HG03442 (cell line): ENCODE results near the gene SERGEF.

Source experiments
- ATAC-seq: cut with Tn5 transposase; IDR thresholded peaks from one replicate; pipeline ENCODE4 v1.9.1; 2021; ENCODE audit warnings: mild to moderate bottlenecking, moderate library complexity; ENCODE audit not compliant: unreplicated experiment

The SERGEF gene

DNA sequence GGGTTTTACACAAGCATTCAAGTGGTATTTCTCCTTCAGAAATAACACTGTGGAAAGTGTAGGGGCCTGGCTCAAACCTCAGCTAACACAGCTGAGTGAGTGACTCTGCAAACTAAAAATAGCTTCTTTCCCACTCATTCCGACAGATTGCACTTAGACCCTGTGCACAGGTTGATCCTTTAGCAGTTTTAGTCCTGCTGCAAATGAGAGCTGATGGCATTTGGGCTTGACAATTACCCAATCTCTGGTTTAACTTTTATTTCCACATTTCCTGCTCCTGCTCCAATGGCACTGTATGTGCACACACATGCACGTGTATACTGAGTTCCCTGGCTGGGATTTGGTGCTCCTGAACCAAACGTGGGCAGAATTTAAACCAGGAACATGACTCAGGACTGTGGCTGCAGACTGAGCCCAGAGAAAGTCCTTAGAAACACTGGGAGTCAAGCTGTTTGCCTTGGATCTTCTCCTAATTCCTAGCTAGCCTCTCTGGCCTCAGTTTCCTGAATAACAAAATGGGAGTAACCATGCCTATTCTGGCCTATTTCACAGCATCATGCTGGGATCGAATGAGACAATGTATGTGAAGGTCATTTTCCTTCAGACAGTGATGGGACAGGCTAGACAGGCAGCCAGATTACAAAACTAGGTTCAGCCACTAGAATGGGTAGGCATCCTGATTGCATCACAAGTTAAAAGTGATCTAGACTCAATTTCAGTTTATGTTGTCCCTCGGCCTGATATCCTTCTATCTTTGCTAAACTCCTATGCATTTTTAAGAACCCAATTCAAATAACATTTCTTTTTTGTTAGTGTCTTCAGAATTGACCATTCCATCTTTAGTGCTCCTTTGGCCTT is 58.2 kb downstream of the SERGEF start:
- no peak for ATAC-seq

DNA sequence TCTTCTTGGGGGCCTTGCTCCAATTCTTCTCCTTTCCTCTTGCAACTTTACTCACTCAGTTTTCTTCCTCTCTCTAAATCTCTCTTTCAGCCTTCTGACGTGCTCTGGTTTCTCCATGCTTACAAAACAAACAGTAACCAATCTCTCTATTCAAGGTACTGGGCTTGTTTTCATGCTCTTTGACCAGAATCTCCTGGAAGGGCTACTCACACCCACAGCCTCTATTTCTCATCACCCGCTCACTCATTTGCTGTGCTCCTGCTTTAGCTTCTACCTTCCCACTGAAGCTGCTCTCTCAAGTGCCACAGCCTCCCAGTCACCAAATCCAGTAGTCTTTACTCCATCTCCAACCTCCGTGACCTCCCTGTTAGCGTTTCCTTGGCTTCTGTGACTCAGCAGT is 60.4 kb downstream of the SERGEF start:
- ATAC-seq: no peak

DNA sequence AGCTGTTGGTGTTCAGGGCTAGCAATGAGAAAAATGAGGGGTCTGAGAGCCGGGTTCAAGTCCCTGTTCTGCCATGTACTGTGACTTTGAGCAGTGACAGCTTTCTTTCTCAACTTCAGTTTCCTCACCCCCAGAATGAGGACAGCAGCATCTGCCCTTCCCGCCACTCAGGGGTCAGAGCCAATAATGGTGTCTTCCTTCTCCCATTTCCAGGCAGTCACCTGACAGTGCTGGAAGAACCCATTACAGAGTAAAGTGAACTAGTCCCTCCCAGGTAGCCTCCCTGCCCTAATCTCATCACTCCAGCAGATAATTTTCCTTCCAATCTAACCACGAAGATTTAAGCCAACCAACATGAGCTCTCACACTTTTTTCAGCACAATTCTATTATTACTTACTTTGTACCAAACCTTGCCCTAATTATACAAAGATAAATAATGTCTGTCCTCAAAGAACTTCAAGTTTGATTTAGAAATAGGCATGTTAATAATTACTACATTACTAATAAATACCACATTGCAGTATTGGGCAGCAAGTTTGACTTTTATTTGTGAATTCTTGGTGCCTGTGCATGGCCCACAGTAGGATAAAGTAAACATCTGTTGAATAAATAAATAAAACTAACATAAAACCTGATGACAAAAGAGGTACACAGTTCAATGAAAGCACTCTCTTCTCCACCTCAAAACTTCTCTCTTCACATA is 61.0 kb downstream of the SERGEF start:
- ATAC-seq: no peak

DNA sequence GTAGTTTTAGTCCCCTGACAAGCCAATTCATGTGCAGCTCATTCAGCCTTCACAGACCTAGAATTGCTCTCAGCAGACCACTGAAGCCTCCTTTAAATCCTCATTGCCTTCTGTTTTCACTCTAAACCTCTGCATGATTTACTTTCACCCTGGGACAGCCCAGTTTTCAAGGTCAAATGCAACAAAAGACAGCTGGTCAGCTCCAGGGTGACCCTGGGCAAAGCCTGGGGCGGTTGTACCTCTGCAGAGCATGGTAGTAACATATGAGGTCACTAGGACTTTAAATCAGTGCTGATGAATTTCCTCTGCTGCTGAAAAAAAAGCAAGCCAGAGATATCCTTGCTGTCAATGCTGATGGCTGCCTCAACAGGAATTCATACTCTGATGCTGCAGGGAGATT is 62.2 kb downstream of the SERGEF start:
- ATAC-seq: no peak

- no peak for ATAC-seq
Observed at GRCh38 chr11:17948296-17948695, 64.6 kb downstream of the SERGEF start.

DNA sequence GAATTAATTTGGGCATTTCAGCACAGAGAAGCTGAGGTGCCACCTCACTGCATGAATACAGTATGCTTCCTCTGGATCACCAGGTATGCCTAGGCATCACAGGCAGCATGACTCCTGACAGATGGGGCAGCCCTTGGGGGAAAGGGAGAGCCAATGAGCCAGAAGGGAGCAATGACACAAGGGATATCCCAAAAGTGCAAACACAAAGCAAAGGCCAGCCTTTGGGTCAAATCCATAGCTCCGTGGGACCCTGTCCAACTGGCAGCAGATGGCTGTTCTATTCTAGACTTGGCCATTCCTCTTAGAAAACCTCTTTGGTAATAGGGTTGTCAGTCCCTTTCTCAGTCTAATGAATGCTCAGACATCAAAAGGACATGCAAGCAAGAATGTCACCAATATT is 73.3 kb downstream of the SERGEF start:
- ATAC-seq: no peak

GRCh38 chr11:17936790-17937189 is 76.1 kb downstream of the SERGEF start:
- no peak for ATAC-seq

GRCh38 chr11:17934194-17934593 is 78.7 kb downstream of the SERGEF start:
- ATAC-seq: no peak

GRCh38 chr11:17933708-17934107 is 79.1 kb downstream of the SERGEF start:
- ATAC-seq: no peak

- ATAC-seq: no peak
Observed at GRCh38 chr11:17932472-17932871, 80.4 kb downstream of the SERGEF start.

DNA sequence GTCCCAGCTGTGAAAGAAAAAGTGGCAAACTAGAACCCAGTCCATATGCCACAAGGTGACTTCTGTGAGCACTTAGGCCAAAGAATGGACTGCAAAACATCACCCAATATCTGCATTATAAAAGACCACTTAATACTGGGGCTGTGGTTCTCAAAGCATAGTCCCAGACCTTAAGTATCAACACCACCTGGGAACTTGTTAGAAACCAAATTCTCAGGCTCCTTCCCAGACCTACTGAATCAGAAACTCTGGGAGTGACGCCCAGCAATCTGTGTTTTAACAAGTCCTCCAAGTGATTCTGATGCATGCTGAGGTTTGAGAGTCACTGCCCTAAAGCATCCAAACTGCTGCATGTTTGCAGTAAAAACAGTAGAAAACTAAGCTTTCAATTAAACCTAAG is 81.3 kb downstream of the SERGEF start:
- no peak for ATAC-seq

DNA sequence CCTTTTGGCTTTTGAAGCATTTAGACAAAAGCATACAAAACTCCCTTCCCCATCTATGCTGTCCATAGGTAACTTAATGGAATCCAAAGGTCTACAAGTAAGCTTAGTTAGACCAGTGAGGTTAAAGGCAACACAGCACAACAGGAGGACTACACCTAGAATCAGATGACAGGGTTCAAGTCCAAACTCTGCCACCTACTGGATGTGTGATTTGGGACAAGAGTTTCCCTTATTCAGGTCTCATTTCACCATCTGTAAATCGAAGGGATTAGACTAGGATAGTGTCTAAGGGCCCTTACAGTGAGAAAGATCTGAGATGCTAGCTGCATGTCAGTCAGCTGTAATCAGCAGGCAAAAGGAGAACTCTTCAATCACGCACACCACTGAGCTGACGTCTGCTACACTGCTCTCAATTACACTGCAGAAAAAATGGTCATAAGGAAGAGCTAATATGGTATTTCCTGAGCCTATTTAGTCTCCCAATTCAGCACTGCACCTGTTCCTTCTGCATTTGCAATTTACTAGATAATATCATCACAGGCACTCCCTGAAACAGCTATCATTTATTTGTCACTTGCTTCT is 82.2 kb downstream of the SERGEF start:
- no peak for ATAC-seq

DNA sequence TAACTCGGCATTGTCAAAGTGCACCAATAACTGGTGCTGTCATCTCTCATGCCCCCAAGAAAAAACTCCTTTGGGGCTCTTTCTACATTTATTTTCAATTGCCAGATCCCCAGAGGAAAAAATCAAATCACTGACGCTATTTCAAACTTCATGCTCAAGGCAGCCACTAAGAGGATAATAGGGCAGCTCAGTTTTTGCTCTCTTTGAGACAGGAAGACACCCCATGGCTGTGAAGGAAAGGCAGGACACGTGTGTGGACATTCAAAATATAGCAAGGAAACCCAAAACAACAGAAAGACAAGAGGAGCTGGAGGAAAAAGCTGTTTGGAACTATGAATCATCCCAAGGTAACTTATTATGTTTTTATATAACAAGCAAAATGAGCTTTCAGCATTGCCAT is 83.7 kb downstream of the SERGEF start:
- ATAC-seq: no peak

GRCh38 chr11:17927681-17928343 is 85.0 kb downstream of the SERGEF start:
- ATAC-seq: no peak

DNA sequence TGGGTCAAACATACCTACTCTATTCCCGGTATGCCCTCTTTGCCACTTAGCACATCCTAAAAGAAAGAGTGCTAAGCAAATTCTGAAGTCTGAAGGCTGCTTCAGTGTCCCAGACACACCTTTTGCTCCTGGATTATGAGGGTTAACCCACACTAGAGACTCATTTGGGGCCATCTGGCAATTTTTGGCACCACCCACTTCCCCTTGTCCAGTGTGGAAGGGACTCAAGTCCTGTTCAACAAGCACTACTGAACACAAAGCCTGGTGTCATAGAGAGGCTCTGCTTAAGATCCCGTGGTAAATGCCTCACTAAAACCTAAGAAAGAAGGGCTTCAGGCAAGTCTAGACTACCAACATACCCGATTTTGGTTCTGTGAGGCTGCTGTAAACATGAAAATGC is 85.8 kb downstream of the SERGEF start:
- ATAC-seq: no peak

- no peak for ATAC-seq
Observed at GRCh38 chr11:17924713-17925112, 88.1 kb downstream of the SERGEF start.

GRCh38 chr11:17923217-17923616 is 89.6 kb downstream of the SERGEF start:
- no peak for ATAC-seq

DNA sequence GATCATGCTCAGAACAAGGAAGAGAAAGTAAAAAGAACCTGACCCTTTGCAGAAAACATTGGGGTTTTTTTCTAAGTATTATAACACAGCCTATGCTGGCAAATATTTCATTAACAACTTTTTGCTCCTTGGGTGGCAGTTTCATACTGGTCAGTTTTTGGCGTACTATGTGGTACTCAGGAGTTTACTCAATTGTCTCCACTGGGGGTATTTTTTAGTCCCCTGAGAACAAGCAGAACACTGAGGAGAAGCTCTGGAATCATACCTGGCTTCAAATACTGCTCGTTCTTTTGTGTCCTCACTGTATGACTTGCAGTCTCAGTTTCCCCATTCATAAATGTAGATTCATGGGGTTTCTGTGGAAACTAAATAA is 90.4 kb downstream of the SERGEF start:
- ATAC-seq: no peak

- ATAC-seq: no peak
Observed at GRCh38 chr11:17921659-17922415, 91.0 kb downstream of the SERGEF start.

- ATAC-seq: no peak
Observed at GRCh38 chr11:17918049-17918605, 94.7 kb downstream of the SERGEF start.
